ENCODE data around the gene THEM5.
A peak's percentile ranks its signal among the peaks of the same experiment; 100 is the strongest.

Gene THEM5

GRCh38 chr1:151839457-151840403, 13.8 kb downstream of the THEM5 start, which contains the start of gene C2CD4D:
Gene C2CD4D, minus strand, starts transcription at chr1:151839820. Its CDS starts 831 bp downstream, at chr1:151838989.
- DNase-seq (ENCODE audit: low spot score), result peak; percentile 95

- DNase-seq (ENCODE audit: low spot score), result no peak
Measured at GRCh38 chr1:151839082-151839412, 14.5 kb downstream of the THEM5 start.

- no peak for DNase-seq (ENCODE audit: low spot score)
Measured at GRCh38 chr1:151838222-151839081, 15.1 kb downstream of the THEM5 start.

- DNase-seq (ENCODE audit: low spot score), result no peak
Measured at GRCh38 chr1:151837884-151838221, 15.7 kb downstream of the THEM5 start.

- DNase-seq (ENCODE audit: low spot score), result no peak
Measured at GRCh38 chr1:151837197-151837596, 16.3 kb downstream of the THEM5 start.

GRCh38 chr1:151835596-151835995, 17.9 kb downstream of the THEM5 start:
- no peak for DNase-seq (ENCODE audit: low spot score)

GRCh38 chr1:151834239-151834638, 19.3 kb downstream of the THEM5 start:
- no peak for DNase-seq (ENCODE audit: low spot score)

GRCh38 chr1:151833172-151833900, 20.2 kb downstream of the THEM5 start:
- no peak for DNase-seq (ENCODE audit: low spot score)

- no peak for DNase-seq (ENCODE audit: low spot score)
Measured at GRCh38 chr1:151832318-151832980, 21.1 kb downstream of the THEM5 start.

- no peak for DNase-seq (ENCODE audit: low spot score)
Measured at GRCh38 chr1:151831605-151832004, 21.9 kb downstream of the THEM5 start, which contains the start of gene RORC. Gene RORC, minus strand, starts transcription at chr1:151831802. Its CDS starts 38 bp downstream, at chr1:151831764.

GRCh38 chr1:151831256-151831591, 22.3 kb downstream of the THEM5 start:
- DNase-seq (ENCODE audit: low spot score), result no peak

- no peak for DNase-seq (ENCODE audit: low spot score)
Measured at GRCh38 chr1:151830055-151830454, 23.5 kb downstream of the THEM5 start.

- no peak for DNase-seq (ENCODE audit: low spot score)
Measured at GRCh38 chr1:151829352-151830046, 24.0 kb downstream of the THEM5 start.

- DNase-seq (ENCODE audit: low spot score), result no peak
Measured at GRCh38 chr1:151828921-151829320, 24.6 kb downstream of the THEM5 start.

GRCh38 chr1:151827853-151828252, 25.7 kb downstream of the THEM5 start:
- no peak for DNase-seq (ENCODE audit: low spot score)

GRCh38 chr1:151825751-151826660, 27.5 kb downstream of the THEM5 start:
- DNase-seq (ENCODE audit: low spot score), result no peak

GRCh38 chr1:151825204-151825603, 28.3 kb downstream of the THEM5 start:
- no peak for DNase-seq (ENCODE audit: low spot score)

GRCh38 chr1:151823175-151823574, 30.3 kb downstream of the THEM5 start:
- no peak for DNase-seq (ENCODE audit: low spot score)

GRCh38 chr1:151822404-151822803, 31.1 kb downstream of the THEM5 start:
- no peak for DNase-seq (ENCODE audit: low spot score)

- no peak for DNase-seq (ENCODE audit: low spot score)
Measured at GRCh38 chr1:151820940-151821339, 32.6 kb downstream of the THEM5 start.
